Fibroblast of lung (primary cell): ENCODE results near the gene STARD8. TPM values are rescaled to one million over a fixed set of nuclear protein-coding genes. Genes with fewer than 3 reads are reported as not detected.

Experiments used
- DNase-seq, 2 donors: peaks; one replicate each; pipeline versions ENCODE4 v3.0.0 to v3.0.0-alpha.2; 2010; ENCODE audit warnings: low read depth in 2 of 2
- H2AFZ ChIP-seq: 2 replicates; pipeline ENCODE4 v1.5.1; 2012; ENCODE audit warnings: low read length, control low read depth, inconsistent platforms
- H3K27ac ChIP-seq: 2 replicates; pipeline ENCODE4 v1.5.1; 2011; ENCODE audit warnings: low read length, control low read depth; ENCODE audit not compliant: insufficient read depth
- H3K27me3 ChIP-seq: 2 replicates; pipeline ENCODE4 v1.5.1; 2011; ENCODE audit warnings: mild to moderate bottlenecking, low read length; ENCODE audit not compliant: control insufficient read depth, insufficient read depth
- H3K36me3 ChIP-seq: 2 replicates; pipeline ENCODE4 v1.5.1; 2011; ENCODE audit warnings: low read length; ENCODE audit not compliant: control insufficient read depth, insufficient read depth
- H3K4me1 ChIP-seq: 2 replicates; pipeline ENCODE4 v1.5.1; 2011; ENCODE audit warnings: low read length; ENCODE audit not compliant: control insufficient read depth, insufficient read depth; ENCODE audit errors: extremely low read depth
- H3K4me2 ChIP-seq: 2 replicates; pipeline ENCODE4 v1.5.1; 2011; ENCODE audit warnings: low read length, control low read depth; ENCODE audit not compliant: insufficient read depth; ENCODE audit errors: extremely low read depth
- H3K4me3 ChIP-seq, 4 experiments: fragments of 200-600 bp in 1 of 4; sonication (generic) in 1 of 4; replicated peaks in 1 of 4; 2 replicates each; pipeline ENCODE4 v1.5.1; 2011 to 2016; ENCODE audit warnings: low read length in 4 of 4, low read depth in 3 of 4, mild to moderate bottlenecking in 3 of 4, control low read depth in 2 of 4, inconsistent platforms in 1 of 4, mixed read lengths in 1 of 4; ENCODE audit not compliant: insufficient read depth in 1 of 4; ENCODE audit errors: control extremely low read depth in 1 of 4
- H3K79me2 ChIP-seq: 2 replicates; pipeline ENCODE4 v1.5.1; 2012; ENCODE audit warnings: mild to moderate bottlenecking, low read length, inconsistent platforms; ENCODE audit not compliant: control insufficient read depth, insufficient read depth
- H3K9ac ChIP-seq: 2 replicates; pipeline ENCODE4 v1.5.1; 2011; ENCODE audit warnings: mild to moderate bottlenecking, low read length, control low read depth; ENCODE audit not compliant: insufficient read depth
- H3K9me3 ChIP-seq: 2 replicates; pipeline ENCODE4 v1.5.1; 2012; ENCODE audit warnings: low read depth, low read length; ENCODE audit not compliant: control insufficient read depth, insufficient read depth
- H4K20me1 ChIP-seq: 2 replicates; pipeline ENCODE4 v1.5.1; 2011; ENCODE audit warnings: low read length; ENCODE audit not compliant: control insufficient read depth, insufficient read depth; ENCODE audit errors: extremely low read depth
- CTCF ChIP-seq, 2 donors: IDR thresholded peaks in 1 of 2; conservative IDR thresholded peaks in 1 of 2; 1 replicate in 1 of 2; 2 replicates in 1 of 2; pipeline ENCODE4 v1.5.1; 2011 to 2012; ENCODE audit warnings: low read length in 2 of 2, control low read depth in 1 of 2, inconsistent platforms in 1 of 2, low read depth in 1 of 2, mild to moderate bottlenecking in 1 of 2
- EZH2 ChIP-seq: IDR thresholded peaks from 2 replicates; pipeline ENCODE4 v1.5.1; 2012; ENCODE audit warnings: low read length, control low read depth, mild to moderate bottlenecking; ENCODE audit errors: missing control alignments
- polyA plus RNA-seq, 2 donors: library from polyadenylated mRNA; depleted of rRNA in 1 of 2; stranded (reverse) in 1 of 2; unstranded in 1 of 2; fragments of >200 nt; gene quantifications; 2 replicates each; pipeline ENCODE4 v1.2.1, GENCODE V29; 2011 to 2012; ENCODE audit warnings: missing spikeins in 1 of 2
- total RNA-seq: library from RNA; depleted of rRNA; stranded (reverse); fragments of >200 nt; gene quantifications from 2 replicates; pipeline ENCODE4 v1.2.1, GENCODE V29; 2014

The STARD8 gene
- total and polyA plus RNA-seq, 2 donors (not counting 1 experiment from before 2014, with no cell fraction given), result 0.76 to 1.5 TPM

GRCh38 chrX:68717196-68717595 lies 69.7 kb downstream of the STARD8 start:
- no peak for DNase-seq
- no peaks in the 10 kb centered on the region for H3K79me2 ChIP-seq
- H3K36me3 ChIP-seq, result no peaks in the 10 kb centered on the region
- H3K27ac ChIP-seq, result no peak overlapping the region
- H3K4me1 ChIP-seq, result no peaks in the 10 kb centered on the region
- H3K4me3 ChIP-seq, result no peak overlapping the region
- H3K27me3 ChIP-seq, result no peaks in the 10 kb centered on the region
- H3K4me2 ChIP-seq, result no peak overlapping the region
- H3K9ac ChIP-seq, result no peak overlapping the region
- no peaks in the 10 kb centered on the region for H3K9me3 ChIP-seq
- H2AFZ ChIP-seq, result no peak overlapping the region
- peaks cover under 1% of the 10 kb centered on the region for H4K20me1 ChIP-seq
- TF ChIP-seq CTCF (conservative IDR thresholded peaks at IDR 0.05 in 1 of 2, IDR thresholded peaks at IDR 0.05 in 1 of 2; ENCODE audit: low read depth in 1 of 2, low read length in 2 of 2), result no peak
- no peak for TF ChIP-seq EZH2

- DNase-seq, result no peak
Observed at GRCh38 chrX:68717663-68718442, 70.4 kb downstream of the STARD8 start.

GRCh38 chrX:68718443-68718820 lies 71.0 kb downstream of the STARD8 start:
- Histone ChIP-seq H3K4me1 (no peaks in the 10 kb centered on the region), H3K79me2 (no peaks in the 10 kb centered on the region), H3K27me3 (no peaks in the 10 kb centered on the region), H3K27ac (no peak overlapping the region), H4K20me1 (no peaks in the 10 kb centered on the region), H2AFZ (no peak overlapping the region), H3K9ac (no peak overlapping the region), H3K4me3 (no peak overlapping the region), H3K4me2 (no peak overlapping the region), H3K36me3 (no peaks in the 10 kb centered on the region), H3K9me3 (no peaks in the 10 kb centered on the region)
- no peak for DNase-seq
- TF ChIP-seq EZH2 (no peak), CTCF (conservative IDR thresholded peaks at IDR 0.05 in 1 of 2, IDR thresholded peaks at IDR 0.05 in 1 of 2; ENCODE audit: low read depth in 1 of 2, low read length in 2 of 2) (no peak)

More at GRCh38 chrX:68717663-68718442, 70.4 kb downstream of the STARD8 start:
- Histone ChIP-seq H3K27ac (no peak overlapping the region), H3K4me2 (no peak overlapping the region), H2AFZ (no peak overlapping the region), H3K9ac (no peak overlapping the region), H3K4me3 (no peak overlapping the region), H3K79me2 (no peaks in the 10 kb centered on the region), H3K4me1 (no peaks in the 10 kb centered on the region), H4K20me1 (no peaks in the 10 kb centered on the region), H3K36me3 (no peaks in the 10 kb centered on the region), H3K27me3 (no peaks in the 10 kb centered on the region), H3K9me3 (no peaks in the 10 kb centered on the region)
- TF ChIP-seq CTCF (conservative IDR thresholded peaks at IDR 0.05 in 1 of 2, IDR thresholded peaks at IDR 0.05 in 1 of 2; ENCODE audit: low read depth in 1 of 2, low read length in 2 of 2), result no peak
- no peak for TF ChIP-seq EZH2
